HL-60 (cell line): ENCODE measurements around the gene EFNA3.

Experiments
- DNase-seq, 2 experiments: peaks; one replicate each; pipeline ENCODE4 v3.0.0-alpha.2; 2010 to 2020; ENCODE audit warnings: low read depth in 1 of 2, low spot score in 1 of 2
- H3K27ac ChIP-seq: fragments of 250-450 bp; sonication (Bioruptor Pico); replicated peaks from 2 replicates; pipeline ENCODE4 v1.5.1; 2020; ENCODE audit warnings: mild to moderate bottlenecking, moderate library complexity
- H3K27me3 ChIP-seq: fragments of 250-450 bp; sonication (Bioruptor Pico); 2 replicates; pipeline ENCODE4 v1.5.1; 2021; ENCODE audit warnings: mild to moderate bottlenecking, moderate library complexity; ENCODE audit not compliant: insufficient read depth, poor library complexity, severe bottlenecking
- H3K4me3 ChIP-seq: replicated peaks from 2 replicates; pipeline ENCODE4 v1.5.1; 2011; ENCODE audit warnings: mild to moderate bottlenecking, control low read depth, low read length; ENCODE audit not compliant: insufficient read depth
- CTCF ChIP-seq: IDR thresholded peaks from one replicate; pipeline ENCODE4 v1.5.1; 2011; ENCODE audit warnings: low read length, control low read depth, inconsistent platforms; ENCODE audit not compliant: insufficient read depth
- GABPA ChIP-seq: IDR thresholded peaks from 2 replicates; pipeline ENCODE4 v1.6.1; 2012; ENCODE audit warnings: low read depth
- POLR2AphosphoS5 ChIP-seq: IDR thresholded peaks from 2 replicates; pipeline ENCODE4 v1.6.1; 2012; ENCODE audit warnings: low read depth
- REST ChIP-seq: IDR thresholded peaks from 2 replicates; pipeline ENCODE4 v1.6.1; 2012; ENCODE audit warnings: low read depth; ENCODE audit not compliant: insufficient replicate concordance
- SPI1 ChIP-seq: IDR thresholded peaks from 2 replicates; pipeline ENCODE4 v1.6.1; 2012; ENCODE audit warnings: low read depth, mild to moderate bottlenecking, borderline replicate concordance

Gene EFNA3

GRCh38 chr1:155064832-155065429 lies 13.7 kb upstream of the EFNA3 start:
- no peak overlapping the region for H3K27ac ChIP-seq

GRCh38 chr1:155066777-155067176 lies 11.9 kb upstream of the EFNA3 start:
- TF ChIP-seq CTCF (no peak), SPI1 (no peak), REST (no peak), POLR2AphosphoS5 (no peak), GABPA (no peak)
- Histone ChIP-seq H3K27me3 (no peaks in the 10 kb centered on the region), H3K4me3 (no peak overlapping the region), H3K27ac (no peak overlapping the region)
- DNase-seq, result no peak

More at GRCh38 chr1:155064832-155065429, 13.7 kb upstream of the EFNA3 start:
- TF ChIP-seq REST, result no peak
- TF ChIP-seq CTCF, result no peak
- TF ChIP-seq POLR2AphosphoS5, result no peak
- TF ChIP-seq GABPA, result no peak
- no peak for TF ChIP-seq SPI1
- Histone ChIP-seq H3K4me3 (no peak overlapping the region), H3K27me3 (no peaks in the 10 kb centered on the region)
- no peak for DNase-seq

GRCh38 chr1:155068599-155068998 lies 10.0 kb upstream of the EFNA3 start:
- H3K27ac ChIP-seq, result no peak overlapping the region
- DNase-seq, result no peak
- TF ChIP-seq POLR2AphosphoS5 (no peak), SPI1 (no peak), GABPA (no peak), REST (no peak), CTCF (no peak)
- H3K27me3 ChIP-seq, result peaks cover 2% of the 10 kb centered on the region
- H3K4me3 ChIP-seq, result no peak overlapping the region
